Liver (tissue), 9 donors: ENCODE results near the gene LOXL3. TPM values are rescaled to one million over a fixed set of nuclear protein-coding genes. Genes with fewer than 3 reads are reported as not detected.

Experiments used
- DNase-seq: peaks from one replicate; pipeline ENCODE4 v3.0.0-alpha.2; 2017; ENCODE audit warnings: low spot score
- H3K27ac ChIP-seq, 2 donors: one replicate each; pipeline ENCODE4 v1.7.0; 2013; ENCODE audit warnings: inconsistent platforms in 2 of 2, low read length in 2 of 2, control low read depth in 1 of 2, low read depth in 1 of 2, mild to moderate bottlenecking in 1 of 2
- H3K27me3 ChIP-seq, 4 donors: one replicate each; pipeline versions ENCODE4 v1.6.1 to v1.7.0; 2013; ENCODE audit warnings: low read length in 3 of 4, inconsistent platforms in 1 of 4, mild to moderate bottlenecking in 1 of 4, moderate library complexity in 1 of 4; ENCODE audit not compliant: control insufficient read depth in 4 of 4, insufficient read depth in 4 of 4
- H3K36me3 ChIP-seq, 4 donors: one replicate each; pipeline versions ENCODE4 v1.6.1 to v1.7.0; 2013; ENCODE audit warnings: low read length in 3 of 4, mild to moderate bottlenecking in 3 of 4, low read depth in 1 of 4, moderate library complexity in 1 of 4; ENCODE audit not compliant: control insufficient read depth in 4 of 4, insufficient read depth in 3 of 4
- H3K4me1 ChIP-seq, 4 donors: one replicate each; pipeline versions ENCODE4 v1.6.1 to v1.7.0; 2013; ENCODE audit warnings: low read length in 3 of 4, mild to moderate bottlenecking in 3 of 4, moderate library complexity in 1 of 4; ENCODE audit not compliant: control insufficient read depth in 4 of 4, insufficient read depth in 4 of 4
- H3K4me3 ChIP-seq, 3 donors: one replicate each; pipeline versions ENCODE4 v1.6.1 to v1.7.0; 2013; ENCODE audit warnings: low read length in 3 of 3, control low read depth in 1 of 3, low read depth in 1 of 3, mild to moderate bottlenecking in 1 of 3
- H3K9ac ChIP-seq, 2 donors: one replicate each; pipeline ENCODE4 v1.7.0; 2013; ENCODE audit warnings: low read length in 2 of 2, mild to moderate bottlenecking in 2 of 2, moderate library complexity in 2 of 2, control low read depth in 1 of 2, low read depth in 1 of 2
- H3K9me3 ChIP-seq, 4 donors: one replicate each; pipeline versions ENCODE4 v1.6.1 to v1.7.0; 2013; ENCODE audit warnings: low read length in 3 of 4; ENCODE audit not compliant: control insufficient read depth in 4 of 4
- ATF3 ChIP-seq: IDR thresholded peaks from 2 replicates; pipeline ENCODE4 v1.6.1; 2016; ENCODE audit warnings: antibody characterized with exemption
- CTCF ChIP-seq: fragments of 150-350 bp; IDR thresholded peaks from 2 replicates; pipeline ENCODE4 v1.5.1; 2017; ENCODE audit warnings: improper control_type of control experiment, low read depth, low read length; ENCODE audit not compliant: missing input control
- EGR1 ChIP-seq, 2 donors: IDR thresholded peaks; 2 replicates each; pipeline ENCODE4 v1.6.1; 2016 to 2018; ENCODE audit warnings: antibody characterized with exemption in 2 of 2, low read depth in 2 of 2
- FOXA1 ChIP-seq: IDR thresholded peaks from 2 replicates; pipeline ENCODE4 v1.6.1; 2016; ENCODE audit warnings: antibody characterized with exemption
- FOXA2 ChIP-seq: IDR thresholded peaks from 2 replicates; pipeline ENCODE4 v1.6.1; 2016; ENCODE audit warnings: antibody characterized with exemption
- GABPA ChIP-seq, 2 donors: IDR thresholded peaks in 1 of 2; conservative IDR thresholded peaks in 1 of 2; 2 replicates each; pipeline ENCODE4 v1.6.1; 2016; ENCODE audit warnings: antibody characterized with exemption in 2 of 2, mild to moderate bottlenecking in 1 of 2, moderate library complexity in 1 of 2
- HNF4A ChIP-seq, 2 donors: conservative IDR thresholded peaks; 2 replicates each; pipeline ENCODE4 v1.6.1; 2016; ENCODE audit warnings: antibody characterized with exemption in 2 of 2, mild to moderate bottlenecking in 2 of 2
- HNF4G ChIP-seq: IDR thresholded peaks from 2 replicates; pipeline ENCODE4 v1.6.1; 2016; ENCODE audit warnings: antibody characterized with exemption
- JUND ChIP-seq, 2 donors: IDR thresholded peaks; 2 replicates each; pipeline ENCODE4 v1.6.1; 2016; ENCODE audit warnings: antibody characterized with exemption in 2 of 2
- MAX ChIP-seq: IDR thresholded peaks from 2 replicates; pipeline ENCODE4 v1.6.1; 2016; ENCODE audit warnings: antibody characterized with exemption
- NR2F2 ChIP-seq: IDR thresholded peaks from 2 replicates; pipeline ENCODE4 v1.6.1; 2016; ENCODE audit warnings: antibody characterized with exemption
- RAD21 ChIP-seq, 2 donors: IDR thresholded peaks; 2 replicates each; pipeline ENCODE4 v1.6.1; 2016; ENCODE audit warnings: antibody characterized with exemption in 2 of 2, mild to moderate bottlenecking in 2 of 2
- RXRA ChIP-seq, 2 donors: IDR thresholded peaks; 2 replicates each; pipeline ENCODE4 v1.6.1; 2017 to 2018; ENCODE audit warnings: antibody characterized with exemption in 2 of 2, mild to moderate bottlenecking in 1 of 2
- SP1 ChIP-seq: IDR thresholded peaks from 2 replicates; pipeline ENCODE4 v1.6.1; 2018; ENCODE audit warnings: antibody characterized with exemption, mild to moderate bottlenecking
- TAF1 ChIP-seq: conservative IDR thresholded peaks from 2 replicates; pipeline ENCODE4 v1.6.1; 2016; ENCODE audit warnings: antibody characterized with exemption, mild to moderate bottlenecking
- ZBTB33 ChIP-seq: IDR thresholded peaks from 2 replicates; pipeline ENCODE4 v1.6.1; 2016; ENCODE audit warnings: antibody characterized with exemption
- WGBS: extraction: QIAGEN DNeasy Blood & Tissue Kit; methylation state at CpG from one replicate; pipeline ENCODE4 v1.1.7; 2013; 5-methylcytosine and 5-hydroxymethylcytosine counted together
- polyA plus RNA-seq, 2 donors: library from polyadenylated mRNA; stranded (reverse) in 1 of 2; unstranded in 1 of 2; fragments of 200-250 nt in 1 of 2; fragments of >200 nt in 1 of 2; fragmentation: Nextera tagmentation in 1 of 2; extraction: Ambion mirVana in 1 of 2; gene quantifications; one replicate each; pipeline versions ENCODE4 v1.2.1 to v1.2.3, GENCODE V29; 2013 to 2015
- total RNA-seq, 2 donors: library from RNA; depleted of rRNA; stranded (reverse); fragments of >200 nt; gene quantifications; one replicate each; pipeline ENCODE4 v1.2.3, GENCODE V29; 2014
- donor health status: healthy.
- donor health status: healthy.
- donor health status: healthy.
- donor health status: healthy.
- donor health status: healthy.

LOXL3 gene
- total and polyA plus RNA-seq, 4 donors, result 0.31 to 2.8 (median 1.3) TPM

DNA sequence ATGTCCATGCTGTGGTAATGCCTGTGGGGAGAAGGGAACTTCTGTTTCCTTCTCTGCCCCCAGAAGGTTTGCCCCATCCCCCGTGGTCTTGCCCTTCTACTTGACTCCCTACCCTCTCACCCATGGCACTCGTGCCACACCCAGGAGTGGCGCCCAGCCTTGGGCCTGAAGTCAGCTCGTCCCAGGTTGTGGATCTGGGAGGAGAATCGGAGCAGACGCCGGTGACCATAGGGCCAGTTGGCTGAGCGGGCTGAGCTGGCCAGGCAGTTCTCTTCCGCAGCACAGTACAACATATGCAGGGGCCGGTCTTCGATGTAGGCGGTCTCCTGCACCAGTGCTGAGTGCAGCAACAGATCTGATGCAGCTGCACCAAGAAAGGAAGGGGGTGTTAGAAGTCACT is 19.3 kb downstream of the LOXL3 start:
- TF ChIP-seq FOXA1, result no peak
- TF ChIP-seq SP1, result no peak
- no peak for TF ChIP-seq HNF4A (conservative IDR thresholded peaks at IDR 0.05)
- no peak for TF ChIP-seq EGR1 (IDR thresholded peaks at IDR 0.05; ENCODE audit: low read depth in 2 of 2)
- no peak for TF ChIP-seq FOXA2
- TF ChIP-seq ZBTB33, result no peak
- TF ChIP-seq CTCF, result no peak
- TF ChIP-seq TAF1, result no peak
- no peak for TF ChIP-seq HNF4G
- no peak for TF ChIP-seq NR2F2
- no peak overlapping the region for H3K9ac ChIP-seq
- H3K36me3 ChIP-seq, result peaks cover 0 to 6% (median 0%) of the 10 kb centered on the region in 4 donors
- H3K9me3 ChIP-seq, result no peaks in the 10 kb centered on the region
- DNase-seq, result no peak
- H3K27me3 ChIP-seq, result no peaks in the 10 kb centered on the region
- 85% methylated on average over 12 of the region's 12 CpGs for WGBS
- H3K4me3 ChIP-seq, result no peak overlapping the region
- no peak overlapping the region for H3K27ac ChIP-seq
- H3K4me1 ChIP-seq, result peaks cover 2 to 10% (median 7%) of the 10 kb centered on the region in 4 donors

GRCh38 chr2:74533464-74533863 is 20.3 kb downstream of the LOXL3 start:
- Histone ChIP-seq H3K27ac (no peak overlapping the region), H3K27me3 (no peaks in the 10 kb centered on the region), H3K36me3 (peaks cover 0 to 6% (median 0%) of the 10 kb centered on the region in 4 donors), H3K4me3 (no peak overlapping the region), H3K9me3 (no peaks in the 10 kb centered on the region), H3K9ac (no peak overlapping the region), H3K4me1 (peaks cover 4 to 17% (median 13%) of the 10 kb centered on the region in 4 donors)
- 86% methylated on average over 4 of the region's 4 CpGs for WGBS
- DNase-seq, result no peak
- no peak for TF ChIP-seq ATF3
- no peak for TF ChIP-seq RXRA (IDR thresholded peaks at IDR 0.05)
- TF ChIP-seq JUND (IDR thresholded peaks at IDR 0.05), result no peak
- no peak for TF ChIP-seq MAX
- no peak for TF ChIP-seq RAD21 (IDR thresholded peaks at IDR 0.05)
- TF ChIP-seq GABPA (IDR thresholded peaks at IDR 0.05 in 1 of 2, conservative IDR thresholded peaks at IDR 0.05 in 1 of 2), result no peak
- TF ChIP-seq TAF1, result no peak
- TF ChIP-seq NR2F2, result no peak
- TF ChIP-seq FOXA2, result no peak
- TF ChIP-seq HNF4G, result no peak
- no peak for TF ChIP-seq CTCF
- no peak for TF ChIP-seq ZBTB33
